ENCODE measurements around the gene DNAI7.

The DNAI7 gene

DNA sequence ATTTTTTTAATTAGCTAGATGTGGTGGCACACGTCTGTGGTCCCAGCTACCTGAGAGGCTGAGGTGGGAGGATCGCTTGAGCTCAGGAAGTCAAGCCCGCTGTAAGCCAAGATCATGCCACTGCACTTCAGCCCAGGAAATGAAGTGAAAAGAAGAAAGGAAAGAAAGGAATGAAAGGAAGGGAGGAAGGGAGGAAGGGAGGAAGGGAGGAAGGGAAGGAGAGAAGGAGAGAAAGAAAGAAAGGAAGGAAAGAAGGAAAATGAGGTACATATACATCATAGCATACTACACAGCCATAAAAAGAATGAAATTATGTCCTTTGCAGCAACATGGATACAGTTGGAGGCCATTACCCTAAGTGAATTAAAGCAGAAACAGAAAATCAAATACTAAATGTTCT, 12.2 kb downstream of the DNAI7 start:
- DNase-seq (ENCODE audit: low read depth, low spot score), result no peak

DNA sequence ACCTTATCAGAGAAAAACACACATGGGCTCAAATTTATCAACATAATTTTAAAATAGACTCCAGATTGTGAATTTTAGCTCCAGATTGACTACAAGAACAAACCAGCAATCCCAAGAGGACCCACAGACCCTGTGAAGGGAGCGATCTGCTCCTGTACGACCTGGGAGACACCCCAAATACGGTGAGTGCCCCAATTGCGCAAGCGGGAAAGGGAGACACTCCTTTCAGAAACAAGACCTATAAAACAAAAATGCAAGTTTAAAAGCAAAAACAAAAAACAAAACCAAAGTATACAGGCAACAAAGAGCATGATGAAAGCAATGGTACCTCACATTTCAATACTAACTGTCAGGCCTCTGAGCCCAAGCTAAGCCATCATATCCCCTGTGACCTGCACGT, 32.1 kb downstream of the DNAI7 start:
- no peak for DNase-seq (ENCODE audit: low read depth, low spot score)

DNA sequence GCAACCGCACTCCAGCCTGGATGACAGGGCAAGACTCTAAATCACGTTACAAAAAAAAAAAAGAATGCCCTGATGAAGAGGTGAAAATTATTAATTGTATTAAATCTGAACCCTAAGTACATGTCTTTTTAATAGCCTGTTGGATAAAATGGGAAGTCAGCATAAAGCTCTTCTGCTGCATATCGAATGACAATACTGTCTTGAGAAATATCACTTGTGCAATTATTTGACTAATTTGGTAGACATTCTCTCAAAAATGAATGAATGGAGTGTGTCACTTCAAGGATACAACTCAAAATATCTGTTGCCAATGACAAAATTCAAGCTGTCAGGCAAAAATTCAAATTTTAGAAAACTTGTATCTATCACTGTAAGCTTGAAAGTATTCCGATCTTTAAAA, 38.9 kb downstream of the DNAI7 start:
- no peak for DNase-seq (ENCODE audit: low read depth, low spot score)

DNA sequence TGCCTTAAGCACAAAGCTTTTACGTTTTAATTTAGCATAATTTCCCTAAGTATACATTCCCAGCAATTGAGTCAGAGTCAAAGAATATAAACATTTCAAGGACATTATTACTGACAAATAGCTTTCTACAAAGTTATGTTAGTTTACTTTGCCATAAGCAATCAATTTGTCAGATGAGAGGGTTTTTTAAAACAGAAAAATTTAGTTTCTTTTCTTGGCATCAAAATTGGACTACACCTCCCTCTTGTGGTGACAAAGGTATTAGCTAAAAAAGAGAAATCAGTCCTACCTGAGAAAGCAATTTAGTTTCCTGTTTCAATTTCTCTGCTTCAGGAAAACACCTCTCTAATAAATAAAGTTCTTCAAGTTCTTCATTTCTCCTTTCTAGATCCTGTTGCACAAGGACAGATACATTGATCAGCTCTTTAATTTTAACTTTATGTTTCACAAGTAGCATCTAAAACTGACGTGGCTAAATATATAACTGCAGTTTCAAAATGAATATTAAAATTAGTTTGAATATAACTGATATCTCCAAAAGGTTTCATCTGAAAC, 39.9 kb downstream of the DNAI7 start:
- no peak for DNase-seq (ENCODE audit: low read depth, low spot score)

DNA sequence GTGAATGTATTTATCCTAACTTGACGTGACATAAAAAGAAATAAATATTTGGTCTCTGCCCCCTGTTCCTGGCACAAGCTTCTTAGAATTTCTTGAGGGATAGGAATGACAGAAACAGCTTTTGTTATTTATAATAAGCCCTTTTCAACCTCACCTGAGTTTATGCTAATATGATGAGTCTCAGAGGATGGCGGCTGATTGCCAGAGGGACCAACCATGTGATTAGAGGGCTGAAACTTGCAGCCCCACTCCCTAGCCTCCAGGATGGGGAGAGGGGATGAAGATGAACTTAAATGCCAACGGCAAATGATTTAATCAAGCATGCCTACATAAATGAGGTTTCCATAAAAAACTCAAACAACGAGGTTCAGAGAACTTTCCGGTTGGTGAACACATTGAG, 42.9 kb downstream of the DNAI7 start:
- DNase-seq (ENCODE audit: low read depth, low spot score), result no peak

DNA sequence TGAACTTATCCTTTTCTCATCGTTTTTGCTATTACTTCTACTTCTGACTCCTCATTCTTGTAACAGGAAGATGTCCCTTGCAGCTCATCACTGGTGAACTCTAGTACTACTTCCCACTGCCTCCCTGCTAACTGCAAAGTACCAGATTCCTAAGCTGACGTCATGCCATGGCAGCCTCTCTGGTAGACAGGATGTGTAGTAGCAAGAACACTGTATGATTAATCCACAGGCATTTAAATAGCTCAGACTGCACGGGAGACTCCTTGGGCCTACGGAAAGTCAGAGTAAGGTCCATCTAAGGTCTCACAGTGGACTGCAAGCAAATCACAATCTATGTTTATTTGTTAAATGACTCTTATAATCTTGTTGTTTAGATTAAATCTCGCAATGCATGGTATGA, 43.5 kb downstream of the DNAI7 start:
- peak; percentile 87 for DNase-seq (ENCODE audit: low read depth, low spot score)

DNA sequence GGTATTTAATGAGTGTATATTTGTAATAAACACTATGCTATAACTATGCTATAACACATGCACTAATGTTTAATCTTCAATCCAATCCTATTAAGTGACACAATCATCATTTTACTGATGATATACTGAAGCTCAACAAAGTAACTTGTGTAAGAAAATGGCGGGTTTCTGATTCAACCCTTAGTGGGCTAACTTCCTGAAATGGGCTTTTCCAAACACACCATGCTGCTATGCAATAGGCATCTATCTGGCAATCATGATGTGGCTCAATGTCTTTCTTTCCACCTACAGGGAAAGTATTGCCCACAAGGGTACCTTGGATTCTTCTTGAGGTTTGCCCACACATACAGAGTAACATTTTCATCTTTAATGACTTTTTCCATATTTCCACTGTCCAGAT, 48.3 kb downstream of the DNAI7 start:
- no peak for DNase-seq (ENCODE audit: low read depth, low spot score)

DNA sequence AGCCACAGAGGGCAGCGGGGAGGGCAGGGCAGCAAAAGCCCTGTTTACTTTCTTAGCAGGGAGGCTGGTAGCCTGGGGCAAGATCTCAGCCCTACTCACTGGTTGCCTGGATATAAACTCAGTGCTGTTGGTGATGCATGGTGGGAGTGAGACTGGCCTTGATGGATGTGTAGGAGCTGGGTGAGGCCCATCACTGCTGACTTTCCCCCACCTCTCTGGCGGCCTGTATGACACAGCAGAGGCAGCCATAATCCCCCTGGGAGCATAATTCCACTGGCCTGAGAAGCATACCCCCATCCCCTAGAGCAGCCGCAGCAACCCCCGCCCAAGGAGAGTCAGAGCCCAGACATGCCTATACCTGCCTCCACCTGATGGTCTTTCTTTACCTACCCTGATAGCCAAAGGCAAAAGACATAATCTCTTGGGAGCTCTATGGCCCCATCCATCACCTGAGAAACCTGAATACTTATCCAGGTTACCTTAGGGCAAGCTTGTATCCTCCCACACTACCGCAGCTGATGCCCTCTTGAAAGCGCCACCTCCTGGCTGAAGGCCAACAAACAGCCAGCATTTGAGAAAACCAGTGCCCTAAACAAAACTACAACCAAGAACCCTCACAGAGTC, 59.3 kb downstream of the DNAI7 start:
- DNase-seq (ENCODE audit: low read depth, low spot score), result peak; percentile 73

DNA sequence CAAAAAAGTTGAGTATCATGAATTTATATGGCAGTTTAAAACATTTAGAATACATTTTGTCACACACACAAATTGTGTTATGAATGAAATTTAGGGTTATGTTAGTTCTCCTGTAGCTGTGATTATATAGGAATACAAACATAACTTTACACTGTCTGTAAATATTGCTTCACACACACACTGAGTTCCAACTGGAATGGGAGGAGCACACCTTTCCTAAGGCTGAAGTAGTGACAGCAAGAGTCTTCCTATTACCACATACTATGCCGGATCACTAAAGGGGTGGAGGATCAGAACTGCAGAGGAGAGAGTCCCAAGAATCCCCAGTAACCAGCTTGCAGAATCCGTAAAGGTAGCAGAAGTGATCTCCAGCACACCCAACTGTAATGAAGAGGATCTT, 63.7 kb downstream of the DNAI7 start:
- DNase-seq (ENCODE audit: low read depth, low spot score), result no peak

DNA sequence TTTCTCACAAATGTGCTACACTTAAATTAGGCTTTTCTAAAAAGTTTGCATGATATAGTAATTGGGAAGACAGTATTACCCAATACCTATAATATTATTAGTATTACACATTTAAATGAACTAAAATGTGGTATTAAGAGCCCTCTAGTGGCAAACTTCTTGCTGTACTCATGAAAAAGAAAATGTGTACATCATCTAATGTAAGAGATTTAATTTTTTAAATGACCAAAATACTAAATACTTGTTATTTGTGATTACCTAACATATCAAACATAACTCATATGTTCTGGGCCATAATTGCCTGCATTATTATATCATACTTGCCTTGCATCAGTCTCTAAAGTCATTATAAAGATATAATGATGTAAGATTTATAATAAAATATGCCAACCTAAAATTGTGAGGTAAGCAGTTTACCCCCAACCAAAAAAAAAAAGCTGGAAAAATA, 64.2 kb downstream of the DNAI7 start:
- no peak for DNase-seq (ENCODE audit: low read depth, low spot score)

DNA sequence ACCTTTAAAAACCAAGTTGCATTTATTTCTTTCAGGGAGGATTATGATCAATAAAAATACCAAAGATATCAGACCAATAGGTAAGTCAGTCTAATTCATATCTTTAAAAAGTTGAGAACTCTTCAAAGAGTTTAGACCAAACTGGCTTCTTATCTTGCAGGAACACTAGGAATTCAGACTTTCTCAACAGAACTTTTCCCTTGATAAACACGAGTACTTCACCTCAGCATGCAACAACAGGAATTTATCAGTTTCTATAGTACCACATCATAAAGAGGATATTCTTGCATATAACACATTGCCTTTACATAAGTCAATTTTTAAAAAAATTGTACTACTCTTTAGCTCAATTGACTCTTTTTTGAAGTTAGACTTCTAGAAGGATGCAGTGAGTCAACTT, 68.2 kb downstream of the DNAI7 start:
- no peak for DNase-seq (ENCODE audit: low read depth, low spot score)

DNA sequence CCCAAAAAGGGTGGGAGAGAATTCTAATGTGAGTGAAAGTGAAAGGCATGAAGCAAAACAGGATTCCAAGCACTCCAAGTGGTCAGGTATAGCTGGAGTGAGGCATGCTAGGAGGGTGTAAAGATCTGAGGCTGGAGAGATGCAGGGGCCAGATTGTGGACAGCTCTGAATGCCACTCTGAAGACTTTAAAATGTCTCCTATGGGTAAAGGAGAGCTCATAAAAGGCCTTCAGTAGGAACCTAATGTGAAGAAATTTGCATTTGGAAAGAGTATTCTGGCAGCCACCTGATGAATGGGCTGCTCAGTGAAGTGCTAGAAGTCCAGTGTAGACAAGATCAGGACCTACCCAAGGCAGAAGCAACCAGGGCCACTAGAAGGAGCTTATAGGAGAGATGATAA, 68.9 kb downstream of the DNAI7 start:
- DNase-seq (ENCODE audit: low read depth, low spot score), result no peak

DNA sequence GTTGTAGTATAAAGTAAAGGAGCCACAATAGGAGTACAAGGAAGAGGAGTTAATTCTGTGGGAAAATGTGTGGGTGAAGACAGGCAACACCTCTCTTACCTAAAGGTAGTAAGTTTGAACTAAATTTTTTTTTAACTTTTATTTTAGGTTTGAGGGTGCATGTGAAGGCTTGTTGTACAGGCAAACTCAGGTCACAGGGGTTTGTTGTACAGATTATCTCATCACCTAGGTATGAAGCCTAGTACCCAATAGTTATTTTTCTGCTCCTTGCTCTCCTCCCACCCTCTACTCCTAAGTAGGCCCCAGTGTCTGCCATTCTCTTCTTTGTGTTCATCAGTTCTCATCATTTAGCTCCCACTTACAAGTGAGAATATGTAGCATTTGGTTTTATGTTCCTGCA, 70.5 kb downstream of the DNAI7 start:
- DNase-seq (ENCODE audit: low read depth, low spot score), result no peak

DNA sequence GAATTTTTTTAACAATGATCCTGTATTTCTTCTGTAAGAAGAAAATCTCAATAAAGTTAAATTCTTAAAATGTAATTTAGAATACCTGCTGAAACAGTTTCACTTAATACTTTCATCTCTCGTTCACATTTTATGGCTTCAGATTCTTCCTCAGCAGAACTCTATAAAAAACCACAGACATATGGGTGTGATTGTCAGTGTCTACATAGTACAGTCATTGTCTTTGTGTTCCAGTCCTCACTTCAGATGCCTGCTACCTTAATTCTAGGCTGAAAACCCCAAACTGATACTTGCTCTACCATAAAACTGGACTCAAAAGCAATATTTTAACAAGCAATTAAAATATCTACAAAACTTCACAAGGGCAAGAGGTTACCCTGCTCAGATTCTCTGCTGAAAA, 71.8 kb downstream of the DNAI7 start:
- DNase-seq (ENCODE audit: low read depth, low spot score), result no peak

DNA sequence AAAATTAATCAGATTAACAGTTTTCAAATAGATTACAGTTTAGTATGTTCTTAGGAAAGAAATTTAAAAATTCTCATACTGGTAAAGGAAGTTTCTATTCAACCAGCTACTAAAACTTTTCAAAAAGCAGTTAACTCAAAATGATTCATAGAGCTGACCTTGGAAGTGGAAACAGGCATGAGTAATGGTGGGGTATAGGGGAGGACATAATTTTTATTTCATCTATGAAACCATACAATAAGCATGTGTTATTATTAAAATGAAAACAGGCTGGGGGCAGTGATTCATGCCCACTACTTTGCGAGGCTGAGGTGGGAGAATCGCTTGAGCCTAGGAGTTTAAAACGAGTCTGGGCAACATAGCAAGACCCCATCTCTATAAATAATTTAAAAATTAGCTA, 73.0 kb downstream of the DNAI7 start:
- DNase-seq (ENCODE audit: low read depth, low spot score), result no peak

DNA sequence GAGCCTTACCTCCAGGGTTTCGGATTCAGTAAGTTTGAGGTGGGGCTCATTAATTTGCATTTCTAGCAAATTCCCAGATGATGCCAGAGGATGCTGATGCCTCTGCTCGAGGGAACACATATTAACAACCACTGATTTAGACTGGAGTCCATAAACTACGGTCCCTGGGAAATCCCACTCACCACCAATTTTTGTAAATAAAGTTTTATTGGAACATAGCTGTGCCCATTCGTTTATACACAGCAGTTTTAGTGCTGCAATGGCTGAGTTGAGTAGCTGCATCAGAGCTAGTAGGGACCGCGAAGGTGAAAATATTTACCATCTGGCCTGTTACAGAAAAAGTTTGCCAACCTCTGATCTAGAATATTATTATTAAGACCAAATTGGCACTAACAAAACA, 73.8 kb downstream of the DNAI7 start:
- DNase-seq (ENCODE audit: low read depth, low spot score), result no peak

DNA sequence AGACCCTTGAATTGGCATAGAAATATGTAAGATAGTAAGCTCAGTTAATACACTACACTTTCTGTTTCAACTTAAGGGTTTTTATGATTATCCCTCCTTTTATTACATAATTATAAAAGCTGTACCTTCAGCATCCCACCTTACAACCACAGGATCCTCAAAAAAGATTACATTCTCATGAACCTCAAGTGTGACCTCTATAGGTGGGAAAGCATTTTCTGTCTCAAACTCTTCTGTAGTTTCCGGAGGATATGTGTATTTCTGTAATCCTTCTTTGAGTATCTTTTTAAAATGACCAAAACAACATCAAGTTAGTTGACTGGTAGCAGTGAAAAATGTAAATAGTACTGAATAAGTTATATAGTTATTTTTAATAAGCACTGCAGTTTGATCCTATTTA, 75.9 kb downstream of the DNAI7 start:
- DNase-seq (ENCODE audit: low read depth, low spot score), result no peak

DNA sequence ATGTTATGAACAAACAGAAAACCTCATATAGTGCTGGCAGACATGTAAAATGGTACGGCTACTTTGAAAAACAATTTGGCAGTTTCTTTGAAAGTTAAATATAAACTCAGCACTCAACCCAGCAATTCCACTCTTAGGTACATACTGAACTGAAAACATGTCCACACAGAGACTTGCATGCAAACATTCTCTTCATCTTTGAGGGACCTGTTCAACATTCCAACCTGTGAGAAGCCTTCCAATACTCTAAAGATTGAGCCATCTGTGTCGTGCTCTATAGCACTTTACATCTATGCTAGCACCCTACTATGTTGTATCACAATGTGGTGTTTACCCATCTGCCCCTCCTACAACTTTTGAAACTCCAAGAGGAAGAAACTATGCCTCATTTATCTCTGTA, 79.3 kb downstream of the DNAI7 start:
- DNase-seq (ENCODE audit: low read depth, low spot score), result no peak

DNA sequence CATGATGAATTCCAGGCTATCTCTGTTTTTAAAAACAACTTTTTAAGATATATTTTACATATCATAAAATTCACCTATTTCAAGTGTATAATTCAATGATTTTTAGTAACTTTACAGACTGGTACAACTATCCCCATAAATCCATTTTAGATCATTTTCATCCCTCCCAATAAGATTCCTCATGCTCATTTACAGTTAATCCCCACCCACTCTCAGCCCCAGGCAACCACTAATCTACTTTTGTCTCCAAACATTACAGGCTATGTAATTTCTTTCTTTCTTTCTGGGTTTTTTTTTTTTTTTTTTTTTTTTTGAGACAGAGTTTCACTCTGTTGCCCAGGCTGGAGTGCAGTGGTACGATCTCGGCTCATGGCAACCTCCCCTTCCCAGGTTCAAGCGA, 81.3 kb downstream of the DNAI7 start:
- no peak for DNase-seq (ENCODE audit: low read depth, low spot score)

DNA sequence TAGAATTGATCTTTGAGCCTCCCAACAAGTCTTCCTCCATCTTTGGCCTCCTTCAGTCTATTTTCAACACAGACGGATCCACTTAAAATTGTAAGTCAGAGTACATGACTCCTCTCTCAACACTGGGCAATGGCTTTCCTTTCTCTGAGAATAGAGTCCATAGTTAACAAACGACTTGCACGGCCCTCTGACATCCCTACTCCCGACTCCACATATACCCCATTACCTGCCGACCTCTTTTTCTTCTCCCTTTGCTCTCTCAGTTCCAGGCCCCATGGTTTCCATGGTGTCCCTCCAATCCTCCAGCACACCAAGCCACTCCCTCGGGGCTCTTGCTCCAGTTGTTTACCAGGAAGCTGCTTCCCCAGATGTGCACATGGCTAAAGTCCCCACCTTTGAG, 84.7 kb downstream of the DNAI7 start:
- DNase-seq (ENCODE audit: low read depth, low spot score), result no peak

DNA sequence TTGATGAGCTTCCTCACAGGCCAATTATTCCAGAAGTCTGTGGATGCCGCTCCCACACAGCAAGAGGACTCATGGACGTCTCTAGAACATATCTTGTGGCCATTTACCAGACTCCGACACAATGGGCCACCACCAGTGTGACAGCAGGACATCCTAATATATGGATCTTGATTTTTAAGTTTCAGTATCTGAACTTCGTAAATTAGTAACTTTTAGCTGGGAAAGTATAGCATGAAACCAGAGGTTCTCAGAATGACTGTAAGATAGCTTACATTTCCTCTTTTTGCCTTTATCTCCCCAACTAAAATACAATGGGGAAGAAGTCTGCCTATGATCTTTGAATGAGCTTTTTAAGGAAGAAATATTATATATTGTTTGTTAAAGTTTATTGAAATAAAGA, 87.0 kb downstream of the DNAI7 start:
- no peak for DNase-seq (ENCODE audit: low read depth, low spot score)

DNA sequence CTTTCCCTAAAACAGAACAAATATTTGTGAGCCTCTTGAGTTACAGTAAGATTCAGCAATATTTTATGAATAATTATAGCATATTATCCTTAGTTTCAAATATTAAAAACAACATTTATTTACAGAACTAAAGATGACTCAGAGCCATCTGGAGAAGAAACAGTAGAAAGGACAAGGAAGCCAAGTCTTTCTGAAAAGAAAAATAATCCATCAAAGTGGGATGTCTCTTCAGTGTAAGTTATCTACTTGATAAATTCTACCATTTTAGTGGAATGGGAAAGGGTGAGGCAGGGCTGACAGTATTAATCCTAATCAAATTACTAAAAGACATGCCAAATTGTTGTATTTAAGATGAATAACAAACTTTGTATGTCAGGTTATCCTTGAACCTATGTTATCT, 88.1 kb downstream of the DNAI7 start:
- DNase-seq (ENCODE audit: low read depth, low spot score), result no peak

DNA sequence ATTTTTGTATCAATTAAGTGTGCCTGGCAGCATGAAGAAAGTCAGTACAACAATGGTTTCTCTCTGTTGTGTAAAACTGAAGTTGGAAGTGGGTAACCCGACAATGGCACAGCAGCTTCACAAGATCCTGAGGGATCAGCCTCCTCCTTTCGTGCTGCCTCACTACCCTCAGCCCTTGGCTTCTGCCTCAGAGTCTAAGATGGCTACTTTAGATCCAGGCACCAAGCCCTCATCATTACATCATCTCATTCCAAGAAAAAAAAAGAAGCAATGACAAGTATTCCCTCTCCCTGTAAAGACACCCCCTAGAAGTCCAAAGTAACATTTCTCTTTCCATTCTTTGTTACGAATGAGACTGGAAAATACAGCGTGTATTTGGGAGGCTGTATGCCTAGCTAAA, 92.6 kb downstream of the DNAI7 start:
- no peak for DNase-seq (ENCODE audit: low read depth, low spot score)

DNA sequence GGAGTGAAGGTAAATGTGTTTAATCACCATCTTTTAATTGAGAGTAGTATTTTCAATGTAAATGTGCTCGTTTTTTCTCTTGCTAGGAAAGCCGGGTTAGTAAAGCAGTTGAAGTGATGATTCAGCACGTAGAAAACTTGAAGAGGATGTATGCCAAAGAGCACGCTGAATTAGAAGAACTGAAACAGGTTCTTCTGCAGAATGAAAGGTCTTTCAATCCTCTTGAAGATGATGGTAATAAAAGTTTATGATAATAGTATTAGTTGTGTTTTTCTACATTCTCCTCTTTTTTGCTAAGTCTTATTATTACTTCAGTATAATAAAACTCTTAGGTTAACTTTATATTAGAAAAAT, 93.9 kb downstream of the DNAI7 start:
- no peak for DNase-seq (ENCODE audit: low read depth, low spot score)
